ENCODE data around the gene TSGA10IP.

GRCh38 chr11:66008095-66008467 is 62.8 kb downstream of the TSGA10IP start:
- TF ChIP-seq CTCF (IDR thresholded peaks at IDR 0.05; ENCODE audit: borderline replicate concordance, extremely low read depth, low read length, poor library complexity, severe bottlenecking) (no peak), EZH2 (IDR thresholded peaks at IDR 0.05; ENCODE audit: borderline replicate concordance, low read depth, low read length, severe bottlenecking) (no peak)

Data from DND-41 (cell line).